PC-3 (cell line): Measurements from ENCODE around the gene CCNF. TPM values are rescaled to one million over a fixed set of nuclear protein-coding genes. Genes with fewer than 3 reads are reported as not detected.
"Not testable (repeated sequence)": the region's sequence is repeated elsewhere in the genome, so short reads cannot be mapped to it uniquely, and the experiment has no call there.

Experiments
- ATAC-seq: fragments of 200-7000 bp; cut with Tn5 transposase; 2 replicates; pipeline ENCODE4 v1.9.1; 2020; ENCODE audit warnings: mild to moderate bottlenecking, moderate library complexity
- BruUV-seq: library from RNA; stranded (reverse); fragments of 400-500 nt; replicated peaks from 2 replicates; lab custom pipeline; 2021; lab: Mats Ljungman, UMichigan
- CTCF ChIA-PET: fragments of 300-600 bp; sonication (Branson Sonifier 250); formaldehyde crosslinking; loops from one replicate; lab custom pipeline; 2022; ENCODE audit warnings: antibody characterized with exemption; lab: Charles Lee
- POLR2A ChIA-PET: fragments of 300-600 bp; sonication (Branson Sonifier 250); formaldehyde crosslinking; loops from one replicate; lab custom pipeline; 2022; ENCODE audit warnings: antibody characterized with exemption; ENCODE audit not compliant: unreplicated experiment; lab: Charles Lee
- DNase-seq: peaks from one replicate; pipeline ENCODE4 v3.0.0-alpha.2; 2015
- H2AFZ ChIP-seq: fragments of 300-600 bp; sonication (generic); 2 replicates; pipeline ENCODE4 v1.6.0; 2016; ENCODE audit warnings: antibody characterized with exemption, low read length
- H3F3A ChIP-seq: fragments of 300-600 bp; sonication (generic); one replicate; pipeline ENCODE4 v1.6.0; 2017; ENCODE audit warnings: antibody characterized with exemption, low read length, control low read depth, mild to moderate bottlenecking; ENCODE audit not compliant: unreplicated experiment
- H3K27ac ChIP-seq: fragments of 300-600 bp; sonication (generic); 2 replicates; pipeline ENCODE4 v1.5.1; 2016; ENCODE audit warnings: mild to moderate bottlenecking, low read length
- H3K27me3 ChIP-seq: fragments of 300-600 bp; sonication (generic); 2 replicates; pipeline ENCODE4 v1.6.1; 2016; ENCODE audit warnings: low read length, mixed read lengths
- H3K36me3 ChIP-seq: fragments of 300-600 bp; sonication (generic); 2 replicates; pipeline ENCODE4 v1.6.1; 2016; ENCODE audit warnings: low read depth, mixed run types, low read length, mixed read lengths
- H3K4me1 ChIP-seq: fragments of 300-600 bp; sonication (generic); 2 replicates; pipeline ENCODE4 v1.5.1; 2016; ENCODE audit warnings: low read length; ENCODE audit not compliant: insufficient read depth
- H3K4me2 ChIP-seq: fragments of 300-600 bp; sonication (generic); 2 replicates; pipeline ENCODE4 v1.6.0; 2016; ENCODE audit warnings: low read length
- H3K4me3 ChIP-seq: fragments of 300-600 bp; sonication (generic); 2 replicates; pipeline ENCODE4 v1.5.1; 2016; ENCODE audit warnings: mild to moderate bottlenecking, low read length, mixed read lengths
- H3K79me2 ChIP-seq: fragments of 300-600 bp; sonication (generic); 2 replicates; pipeline ENCODE4 v1.6.1; 2017; ENCODE audit warnings: low read length, mixed read lengths
- H3K9ac ChIP-seq: fragments of 300-600 bp; sonication (generic); 2 replicates; pipeline ENCODE4 v1.6.0; 2016; ENCODE audit warnings: mild to moderate bottlenecking, low read length
- H3K9me2 ChIP-seq: fragments of 300-600 bp; sonication (generic); replicated peaks from 2 replicates; pipeline ENCODE4 v1.6.1; 2016; ENCODE audit warnings: mixed run types, low read length, mixed read lengths
- H3K9me3 ChIP-seq: fragments of 300-600 bp; sonication (generic); 2 replicates; pipeline ENCODE4 v1.6.1; 2016; ENCODE audit warnings: low read length, mixed read lengths
- H4K20me1 ChIP-seq: fragments of 300-600 bp; sonication (generic); 2 replicates; pipeline ENCODE4 v1.6.1; 2016; ENCODE audit warnings: low read length, mixed read lengths
- CTCF ChIP-seq: fragments of 300-600 bp; sonication (generic); conservative IDR thresholded peaks from 2 replicates; pipeline ENCODE4 v1.5.1; 2017; ENCODE audit warnings: antibody characterized with exemption, low read depth, mild to moderate bottlenecking, low read length
- EZH2 ChIP-seq: fragments of 300-600 bp; sonication (generic); IDR thresholded peaks from one replicate; pipeline ENCODE4 v1.6.1; 2017; ENCODE audit warnings: antibody characterized with exemption, mild to moderate bottlenecking, low read length; ENCODE audit not compliant: unreplicated experiment
- EZH2phosphoT487 ChIP-seq: fragments of 300-600 bp; sonication (generic); IDR thresholded peaks from 2 replicates; pipeline ENCODE4 v1.6.1; 2018; ENCODE audit warnings: mild to moderate bottlenecking, antibody characterized with exemption, low read length, borderline replicate concordance
- intact Hi-C: fragments of 100-400 bp; cut with micrococcal nuclease; formaldehyde crosslinking; loops from 2 replicates; pipeline ENCODE4 v1.9.0; 2023
- total RNA-seq: library from RNA; depleted of rRNA; stranded (reverse); fragments of >200 nt; gene quantifications from 2 replicates; pipeline ENCODE4 v1.2.3, GENCODE V29; 2014

The CCNF gene
- total RNA-seq, 1 experiment from 2014 or later, result 26.8 TPM

- Histone ChIP-seq H3K36me3 (peaks cover 22% of the 10 kb centered on the region; the same call in 1 of the 2 replicates), H3F3A (no peaks in the 10 kb centered on the region), H3K27ac (no peak overlapping the region), H3K4me2 (no peak overlapping the region), H3K9me2 (no peaks in the 10 kb centered on the region), H3K27me3 (no peaks in the 10 kb centered on the region), H4K20me1 (no peaks in the 10 kb centered on the region), H3K9ac (no peak overlapping the region), H3K9me3 (no peaks in the 10 kb centered on the region), H2AFZ (no peak overlapping the region), H3K4me1 (no peaks in the 10 kb centered on the region), H3K4me3 (no peak overlapping the region), H3K79me2 (0 out of 2 replicates have a peak, but pooled peaks cover 4% of the 10 kb centered on the region)
- no peak for ATAC-seq
- POLR2A ChIA-PET, result no interaction called here
- CTCF ChIA-PET, result no interaction called here
- TF ChIP-seq EZH2 (no peak), EZH2phosphoT487 (no peak)
- intact Hi-C loops, result no loop called here
- no peak for DNase-seq
- no TSS peak for BruUV-seq
Observed at GRCh38 chr16:2437032-2437790, 8.0 kb downstream of the CCNF start.

GRCh38 chr16:2438121-2438520, 8.9 kb downstream of the CCNF start:
- Histone ChIP-seq H3K27ac (no peak overlapping the region), H4K20me1 (no peaks in the 10 kb centered on the region), H3K9ac (no peak overlapping the region), H3K4me2 (no peak overlapping the region), H3K9me2 (no peaks in the 10 kb centered on the region), H3K36me3 (peaks cover 15% of the 10 kb centered on the region; the same call in 1 of the 2 replicates), H3K27me3 (no peaks in the 10 kb centered on the region), H3K4me3 (no peak overlapping the region), H3K9me3 (no peaks in the 10 kb centered on the region), H3K79me2 (no peaks in the 10 kb centered on the region), H3K4me1 (no peaks in the 10 kb centered on the region), H3F3A (no peaks in the 10 kb centered on the region), H2AFZ (no peak overlapping the region)
- ATAC-seq (no peak), DNase-seq (no peak)
- ChIA-PET POLR2A (no interaction called here), CTCF (no interaction called here)
- TF ChIP-seq EZH2phosphoT487, result no peak
- TF ChIP-seq EZH2, result no peak
- TF ChIP-seq CTCF, result no peak
- BruUV-seq, result no TSS peak
- intact Hi-C loops, result no loop called here

GRCh38 chr16:2439598-2439997, 10.4 kb downstream of the CCNF start:
- H3K4me2 ChIP-seq, result no peak overlapping the region
- TF ChIP-seq EZH2phosphoT487 (no peak), EZH2 (no peak), CTCF (no peak)
- no peaks in the 10 kb centered on the region for H3K27me3 ChIP-seq
- ChIA-PET POLR2A (no interaction called here), CTCF (no interaction called here)
- H3K4me1 ChIP-seq, result no peaks in the 10 kb centered on the region
- no peaks in the 10 kb centered on the region for H3K9me2 ChIP-seq
- intact Hi-C loops, result no loop called here
- H3K79me2 ChIP-seq, result no peaks in the 10 kb centered on the region
- no peaks in the 10 kb centered on the region for H4K20me1 ChIP-seq
- DNase-seq, result no peak
- H3F3A ChIP-seq, result no peaks in the 10 kb centered on the region
- no peak for ATAC-seq
- no peak overlapping the region for H2AFZ ChIP-seq
- no peak overlapping the region for H3K4me3 ChIP-seq
- H3K9ac ChIP-seq, result no peak overlapping the region
- BruUV-seq, result no TSS peak
- no peaks in the 10 kb centered on the region for H3K9me3 ChIP-seq
- H3K27ac ChIP-seq, result no peak overlapping the region
- peaks cover 15% of the 10 kb centered on the region; the same call in 1 of the 2 replicates for H3K36me3 ChIP-seq

GRCh38 chr16:2441143-2441804, 12.0 kb downstream of the CCNF start:
- BruUV-seq, H3K9me3 ChIP-seq, H3K9ac ChIP-seq, H3K27me3 ChIP-seq, H3K4me1 ChIP-seq, H3K27ac ChIP-seq, H3K4me2 ChIP-seq, DNase-seq, POLR2A ChIA-PET, H3F3A ChIP-seq, H2AFZ ChIP-seq, intact Hi-C loops, ATAC-seq, H4K20me1 ChIP-seq, H3K4me3 ChIP-seq, H3K9me2 ChIP-seq, H3K79me2 ChIP-seq, CTCF ChIA-PET: not testable (repeated sequence)
- H3K36me3 ChIP-seq, result peaks cover 13% of the 10 kb centered on the region
